GM23248 (cell line): ENCODE data around the gene NALCN.

Experiments
- EZH2 ChIP-seq: fragments of 200-600 bp; sonication (generic); IDR thresholded peaks from 2 replicates; pipeline ENCODE4 v1.6.1; 2018; ENCODE audit warnings: antibody characterized with exemption, mild to moderate bottlenecking; ENCODE audit not compliant: insufficient read depth, poor library complexity, severe bottlenecking
- EZH2phosphoT487 ChIP-seq: fragments of 200-600 bp; sonication (generic); IDR thresholded peaks from 2 replicates; pipeline ENCODE4 v1.6.1; 2018; ENCODE audit warnings: antibody characterized with exemption, moderate library complexity, mild to moderate bottlenecking, low read depth; ENCODE audit not compliant: insufficient read depth

DNA sequence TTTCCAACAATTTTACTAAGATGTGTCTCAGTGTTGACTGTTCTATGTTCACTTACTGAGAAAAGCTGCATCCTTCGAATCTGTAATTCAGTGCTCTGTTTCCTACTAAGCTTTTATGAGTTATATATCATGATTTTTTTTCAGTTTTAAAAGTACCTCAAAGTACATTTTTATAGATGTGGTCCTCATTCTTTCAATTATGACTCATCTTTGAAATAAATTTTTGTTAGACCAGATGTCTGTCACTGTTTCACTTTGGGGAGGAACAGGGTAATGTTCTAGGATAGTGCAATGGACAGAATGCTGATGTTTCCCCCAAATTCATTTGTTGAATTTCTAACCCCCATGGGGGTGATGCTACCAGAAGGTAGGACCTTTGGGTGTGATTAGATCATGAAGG lies 74.8 kb downstream of the NALCN start:
- TF ChIP-seq EZH2: no peak
- TF ChIP-seq EZH2phosphoT487: no peak
